NCI-H82 treated with DMSO at 0.1 percent for 48 hours (cell line): Measurements from ENCODE around the gene TAF3.

Experiments
- DNase-seq: peaks from one replicate; lab custom pipeline; 2025; ENCODE audit not compliant: unreplicated experiment; lab: John Stamatoyannopoulos, UW

Gene TAF3

DNA sequence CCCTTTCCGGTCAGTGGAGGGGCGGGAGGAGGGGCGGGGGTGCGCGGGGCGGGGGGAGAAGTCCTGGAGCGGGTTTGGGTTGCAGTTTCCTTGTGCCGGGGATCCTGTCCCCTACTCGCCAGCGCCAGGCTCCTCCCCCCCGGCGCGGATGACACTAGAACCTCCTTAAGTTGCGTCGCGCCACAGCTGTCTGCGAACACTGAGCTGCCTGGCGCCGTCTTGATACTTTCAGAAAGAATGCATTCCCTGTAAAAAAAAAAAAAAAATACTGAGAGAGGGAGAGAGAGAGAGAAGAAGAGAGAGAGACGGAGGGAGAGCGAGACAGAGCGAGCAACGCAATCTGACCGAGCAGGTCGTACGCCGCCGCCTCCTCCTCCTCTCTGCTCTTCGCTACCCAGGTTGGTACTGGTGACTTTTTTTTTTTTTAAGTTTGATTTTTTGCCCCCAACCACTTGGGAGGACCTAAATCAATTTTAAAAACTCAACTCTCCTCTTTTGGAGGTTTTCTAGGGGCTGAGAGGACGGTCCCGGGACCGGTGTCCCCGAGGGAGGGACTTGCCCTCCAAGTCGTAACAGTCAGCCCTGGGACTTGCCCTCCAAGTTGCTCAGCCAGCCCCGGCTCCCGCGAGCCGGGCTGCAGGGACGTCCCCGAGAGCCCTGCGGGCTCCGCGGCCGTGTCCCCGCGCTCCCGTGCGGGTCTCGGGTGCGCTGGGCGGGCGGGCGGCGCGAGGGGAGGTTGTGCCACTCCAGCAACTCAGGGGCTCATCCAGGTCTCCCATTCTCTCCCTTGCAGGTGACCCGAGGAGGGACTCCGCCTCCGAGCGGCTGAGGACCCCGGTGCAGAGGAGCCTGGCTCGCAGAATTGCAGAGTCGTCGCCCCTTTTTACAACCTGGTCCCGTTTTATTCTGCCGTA lies 236.4 kb downstream of the TAF3 start, which contains the start of gene GATA3:
GATA3 (plus strand) TSS at position 195 of the 914 bp plus-strand sequence. CDS start 968 bp downstream, outside the sequence.
- no peak for DNase-seq

DNA sequence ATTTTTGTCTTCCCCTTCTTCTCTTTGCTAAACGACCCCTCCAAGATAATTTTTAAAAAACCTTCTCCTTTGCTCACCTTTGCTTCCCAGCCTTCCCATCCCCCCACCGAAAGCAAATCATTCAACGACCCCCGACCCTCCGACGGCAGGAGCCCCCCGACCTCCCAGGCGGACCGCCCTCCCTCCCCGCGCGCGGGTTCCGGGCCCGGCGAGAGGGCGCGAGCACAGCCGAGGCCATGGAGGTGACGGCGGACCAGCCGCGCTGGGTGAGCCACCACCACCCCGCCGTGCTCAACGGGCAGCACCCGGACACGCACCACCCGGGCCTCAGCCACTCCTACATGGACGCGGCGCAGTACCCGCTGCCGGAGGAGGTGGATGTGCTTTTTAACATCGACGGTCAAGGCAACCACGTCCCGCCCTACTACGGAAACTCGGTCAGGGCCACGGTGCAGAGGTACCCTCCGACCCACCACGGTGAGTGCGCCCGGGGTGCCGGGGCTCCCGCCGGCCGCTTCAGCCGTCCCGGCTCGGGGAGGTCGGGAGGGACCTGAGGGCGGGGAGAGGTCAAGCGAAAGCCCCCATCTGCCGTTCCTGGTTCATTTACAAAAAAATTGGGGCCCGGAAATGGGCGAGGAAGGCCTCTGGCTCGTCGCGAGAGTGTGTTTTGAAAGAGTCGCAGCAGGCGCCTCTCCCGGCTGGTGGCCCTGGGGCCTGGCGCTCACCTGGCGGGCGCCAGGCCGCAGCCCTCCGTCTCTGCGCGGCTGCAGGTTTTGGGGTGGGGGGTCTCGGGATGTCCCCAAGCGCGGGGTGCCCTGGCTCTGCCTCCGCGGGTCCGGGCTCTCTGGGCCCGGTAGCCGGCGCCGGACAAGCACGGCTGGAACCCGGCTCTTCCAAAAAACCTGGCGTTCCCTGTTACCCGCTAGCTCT lies 237.4 kb downstream of the TAF3 start:
- DNase-seq: no peak

DNA sequence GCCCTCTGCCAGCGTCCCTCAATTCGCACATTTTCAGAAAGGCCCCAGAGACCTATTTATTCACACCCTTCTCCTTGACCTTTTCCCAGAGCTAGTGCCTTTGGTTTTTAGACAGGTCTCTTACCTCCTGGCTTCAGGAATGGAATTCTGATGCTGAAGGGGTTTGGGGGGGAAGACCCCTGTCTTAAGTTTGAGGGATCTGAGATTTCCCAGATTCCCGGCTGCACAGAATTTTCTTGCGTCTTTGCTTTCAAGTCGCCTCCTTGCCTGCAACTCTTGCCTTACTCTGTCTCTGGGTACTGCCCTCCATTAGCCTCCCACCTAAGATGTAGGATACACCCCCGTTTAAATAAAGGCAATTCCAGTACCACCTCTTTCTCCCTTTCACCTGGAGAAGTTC lies 238.1 kb downstream of the TAF3 start:
- DNase-seq: no peak

DNA sequence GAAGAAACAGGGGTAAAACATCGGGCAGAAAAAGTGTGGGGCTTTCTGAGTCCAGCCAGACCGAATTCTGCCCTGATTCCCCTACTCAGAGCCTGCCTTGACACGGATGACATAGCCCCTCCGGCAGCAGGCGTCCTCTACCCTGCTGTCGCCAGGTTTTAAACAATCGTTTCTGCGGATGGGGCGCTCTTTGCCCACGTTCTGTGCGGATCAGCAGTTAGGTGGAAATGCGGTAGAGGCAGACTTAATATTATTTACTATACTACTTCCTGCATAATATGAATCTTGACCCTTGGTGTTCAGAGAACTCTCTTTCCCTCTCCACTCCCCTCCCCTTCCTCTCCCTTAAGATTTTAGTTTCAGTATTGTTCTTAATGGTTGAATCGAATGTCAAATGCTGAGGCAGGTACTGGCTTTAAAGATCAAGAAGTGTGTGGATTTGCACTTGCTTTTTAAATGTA lies 238.6 kb downstream of the TAF3 start:
- no peak for DNase-seq

DNA sequence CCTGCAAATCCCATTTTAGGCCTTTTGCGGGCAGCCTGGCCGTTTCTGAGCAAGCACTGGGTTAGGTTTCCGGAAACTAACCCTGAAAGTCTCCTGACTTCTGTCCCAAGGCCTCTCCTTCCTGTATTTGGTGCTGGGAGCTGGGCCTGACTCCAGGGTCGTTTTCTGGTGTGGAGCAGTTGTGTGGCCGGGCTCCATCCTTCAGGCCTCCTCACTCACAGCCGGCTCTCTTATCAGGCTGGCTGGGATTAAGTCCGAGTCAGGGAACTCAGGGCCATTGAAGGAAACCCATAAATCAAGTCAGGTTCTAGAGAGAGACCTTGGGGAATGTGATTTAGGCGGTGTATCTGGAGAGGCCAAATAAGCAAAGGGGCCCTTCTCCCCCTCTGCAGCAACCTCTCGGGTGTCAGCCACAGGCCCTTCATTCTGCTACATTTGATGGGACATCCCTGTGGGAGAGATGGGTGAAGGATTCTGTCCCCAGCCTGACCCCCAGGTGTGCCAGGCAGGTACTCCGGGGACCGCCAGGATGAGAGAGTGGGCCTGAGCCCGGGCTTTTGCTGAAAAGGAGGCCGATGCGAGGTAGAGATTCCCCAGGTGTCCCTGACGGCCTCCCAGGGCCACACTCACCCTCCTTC lies 239.4 kb downstream of the TAF3 start:
- no peak for DNase-seq

DNA sequence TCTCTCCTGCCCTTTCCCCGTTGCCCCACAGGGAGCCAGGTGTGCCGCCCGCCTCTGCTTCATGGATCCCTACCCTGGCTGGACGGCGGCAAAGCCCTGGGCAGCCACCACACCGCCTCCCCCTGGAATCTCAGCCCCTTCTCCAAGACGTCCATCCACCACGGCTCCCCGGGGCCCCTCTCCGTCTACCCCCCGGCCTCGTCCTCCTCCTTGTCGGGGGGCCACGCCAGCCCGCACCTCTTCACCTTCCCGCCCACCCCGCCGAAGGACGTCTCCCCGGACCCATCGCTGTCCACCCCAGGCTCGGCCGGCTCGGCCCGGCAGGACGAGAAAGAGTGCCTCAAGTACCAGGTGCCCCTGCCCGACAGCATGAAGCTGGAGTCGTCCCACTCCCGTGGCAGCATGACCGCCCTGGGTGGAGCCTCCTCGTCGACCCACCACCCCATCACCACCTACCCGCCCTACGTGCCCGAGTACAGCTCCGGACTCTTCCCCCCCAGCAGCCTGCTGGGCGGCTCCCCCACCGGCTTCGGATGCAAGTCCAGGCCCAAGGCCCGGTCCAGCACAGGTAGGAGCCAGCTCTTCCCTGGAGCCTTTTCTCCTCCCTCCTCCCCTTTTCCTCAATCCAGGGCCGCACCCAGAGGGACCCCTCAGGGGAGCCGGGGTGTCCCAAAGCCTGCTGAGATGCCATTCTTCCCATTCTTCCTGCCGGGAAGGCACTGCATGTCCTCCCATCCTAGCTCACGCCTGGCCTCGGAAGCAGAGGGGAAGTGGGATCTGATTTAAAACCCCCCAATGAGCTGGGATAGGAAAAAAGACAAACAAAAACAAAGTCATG lies 240.2 kb downstream of the TAF3 start:
- no peak for DNase-seq

DNA sequence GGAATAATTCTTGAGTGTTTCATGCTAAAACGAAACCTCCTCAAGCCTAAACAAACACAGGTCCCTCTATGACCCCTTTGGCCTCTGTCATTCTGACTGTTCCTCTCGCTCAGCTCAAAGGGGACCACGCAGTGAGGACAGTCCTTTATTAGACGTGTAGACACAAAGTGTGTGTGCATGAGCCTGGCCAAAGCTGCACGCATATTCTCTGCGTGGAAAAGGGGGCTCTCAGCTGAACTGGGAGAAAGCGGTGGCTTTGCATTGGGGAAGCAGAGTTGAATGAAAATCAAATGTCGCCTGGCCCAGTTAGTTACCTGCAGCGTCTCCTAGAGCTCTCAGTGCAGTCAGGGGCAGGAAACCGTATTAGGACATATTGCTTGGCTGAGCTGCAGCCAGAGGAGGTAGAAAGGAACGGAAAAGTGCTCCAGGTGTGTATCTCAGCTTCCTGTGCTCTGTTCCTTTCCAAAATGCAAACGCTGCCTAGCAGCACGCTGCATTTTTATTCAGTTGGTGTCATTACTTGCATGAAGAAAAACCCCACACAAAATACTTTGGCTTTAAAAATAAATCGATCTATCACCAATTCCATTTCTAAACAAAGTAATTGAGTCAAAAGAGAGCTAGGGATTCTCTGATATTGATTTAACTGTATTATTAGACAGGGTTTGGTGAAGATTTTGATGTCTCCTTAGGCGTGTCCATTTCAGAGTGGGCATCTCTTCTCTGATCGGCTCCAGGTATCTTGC lies 241.1 kb downstream of the TAF3 start:
- no peak for DNase-seq

DNA sequence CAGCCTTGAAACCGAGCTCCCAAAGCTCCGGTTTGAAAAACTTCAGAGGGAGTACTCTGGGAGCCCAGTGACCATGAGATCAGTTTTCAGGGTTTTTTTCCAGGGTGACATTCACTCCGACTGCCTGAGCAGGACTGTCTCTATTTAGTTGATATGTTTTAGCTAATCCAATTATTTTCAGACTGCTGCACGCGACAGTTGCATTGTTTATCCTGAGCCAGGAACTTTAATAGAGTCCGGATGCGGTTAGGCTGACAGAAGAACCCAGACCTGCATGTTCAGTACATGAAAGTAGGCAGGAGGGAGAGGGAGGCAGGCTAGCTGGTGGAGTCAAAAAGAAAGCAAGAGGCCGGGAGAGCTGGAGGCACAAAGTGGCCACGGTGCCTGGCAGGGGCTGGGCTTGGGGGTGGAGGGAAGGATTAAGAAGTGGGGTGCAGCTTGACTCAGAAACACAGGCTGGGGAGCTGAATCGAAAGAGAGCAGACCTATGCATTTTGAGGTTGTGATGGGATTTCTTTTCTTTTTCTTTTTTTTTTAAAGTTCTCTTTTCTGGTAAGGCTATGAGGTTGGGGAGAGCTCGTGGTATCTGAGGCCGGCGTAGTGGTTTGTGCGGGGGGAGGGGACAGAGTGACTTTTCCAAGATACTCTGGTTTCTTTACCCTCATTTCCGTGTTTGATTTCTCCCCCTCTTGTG lies 241.9 kb downstream of the TAF3 start:
- no peak for DNase-seq

DNA sequence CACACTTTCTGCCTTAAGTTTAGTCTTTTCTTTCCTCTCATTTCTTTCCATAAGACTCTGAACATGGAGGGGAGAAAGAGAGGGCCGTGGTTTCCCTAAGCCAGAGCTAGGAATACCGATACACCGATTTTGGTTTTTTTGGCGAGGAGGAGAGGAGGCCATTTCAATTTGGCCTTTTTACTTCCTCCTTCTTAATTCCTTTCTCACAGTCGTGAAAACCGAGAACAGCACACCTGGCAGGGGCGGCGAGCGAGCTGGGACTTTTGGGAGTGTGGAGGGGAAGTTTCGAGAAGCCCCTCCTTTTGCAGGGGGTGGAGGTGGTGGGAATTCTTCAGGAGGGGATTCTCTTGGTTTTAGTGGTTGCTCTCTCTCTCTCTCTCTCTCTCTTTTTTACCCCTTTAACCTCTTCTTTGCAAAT lies 242.4 kb downstream of the TAF3 start:
- DNase-seq: no peak

DNA sequence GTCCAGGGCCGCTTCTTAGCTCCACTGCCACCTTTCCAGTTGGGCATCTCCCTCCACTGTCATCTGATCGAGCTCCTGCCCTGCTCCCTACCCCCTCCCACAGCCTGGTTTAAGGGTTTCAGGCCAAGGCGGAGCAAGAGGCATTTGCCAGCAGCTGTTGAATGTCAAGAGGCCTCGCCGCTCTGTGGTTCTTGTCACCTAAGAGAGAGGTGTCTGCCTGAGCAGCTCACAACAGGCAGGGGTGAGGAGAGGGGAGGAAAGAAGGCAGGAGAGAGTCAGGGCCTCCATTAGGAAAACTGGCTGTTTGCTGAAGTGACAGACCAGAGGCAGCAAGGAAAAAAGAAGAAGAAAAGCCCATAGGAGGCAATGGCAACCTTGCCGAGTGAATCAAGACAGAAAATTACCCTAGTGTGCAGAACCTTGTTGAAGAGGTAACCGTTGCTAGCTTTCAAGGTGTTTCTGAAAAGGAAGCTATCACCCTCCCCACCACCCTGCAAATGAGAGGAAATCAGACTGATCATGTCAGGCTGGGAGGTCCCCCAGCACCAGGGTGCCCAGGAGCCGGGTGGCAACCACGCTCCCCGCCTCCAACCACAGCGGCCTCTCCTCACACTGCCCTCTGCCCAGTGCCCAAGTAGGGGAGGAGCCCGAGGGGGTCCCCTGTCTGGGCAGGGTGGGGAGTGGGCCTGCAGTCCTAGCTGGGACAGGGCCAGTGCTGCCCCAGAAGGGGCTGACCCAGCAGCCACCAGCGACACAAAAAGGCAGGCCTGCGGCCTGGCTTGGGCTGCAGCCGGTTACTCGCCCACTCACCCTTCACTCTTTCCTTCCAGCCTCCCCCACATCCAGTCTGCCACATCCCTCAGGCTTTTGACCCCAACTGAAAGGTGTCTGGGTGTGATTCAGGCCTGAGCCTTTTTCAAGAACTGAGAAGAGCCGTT lies 243.2 kb downstream of the TAF3 start:
- DNase-seq: no peak

DNA sequence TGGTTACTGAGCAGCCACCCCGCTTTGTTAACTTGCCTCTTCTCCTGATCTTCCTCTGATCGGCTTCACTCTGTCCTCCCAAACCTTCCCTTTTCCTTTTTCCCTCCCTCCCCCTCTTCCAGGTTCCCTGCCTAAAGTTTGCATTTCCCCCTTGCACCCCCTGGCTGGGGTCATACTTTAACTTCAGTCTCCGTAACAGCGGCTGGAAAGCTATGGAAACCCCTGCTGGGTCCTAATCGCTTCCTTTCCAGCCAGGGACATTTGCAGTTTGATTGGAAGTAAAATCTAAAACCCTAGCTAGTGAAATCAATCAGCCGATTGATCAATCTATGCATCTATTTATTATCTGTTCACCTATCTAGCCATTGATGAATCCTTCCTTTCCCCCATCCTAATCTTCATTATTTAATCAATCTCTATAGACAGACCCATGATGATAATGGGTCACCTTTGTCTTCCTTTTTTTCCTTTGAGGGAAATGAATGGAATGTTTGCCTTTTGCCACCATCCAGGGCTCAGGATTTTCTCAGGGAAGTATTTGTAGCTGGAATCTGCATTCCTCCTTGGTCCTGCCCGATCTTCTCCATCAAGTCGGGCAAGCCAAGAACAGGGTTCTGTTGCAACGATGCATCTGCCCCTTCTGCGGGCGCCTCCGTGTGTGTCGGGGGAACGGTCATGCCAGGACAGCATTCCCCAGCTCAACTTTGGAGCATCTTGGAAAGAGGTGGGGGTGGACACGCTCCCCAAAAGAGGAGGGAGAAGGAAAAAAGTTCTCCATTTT lies 245.0 kb downstream of the TAF3 start:
- DNase-seq: no peak

DNA sequence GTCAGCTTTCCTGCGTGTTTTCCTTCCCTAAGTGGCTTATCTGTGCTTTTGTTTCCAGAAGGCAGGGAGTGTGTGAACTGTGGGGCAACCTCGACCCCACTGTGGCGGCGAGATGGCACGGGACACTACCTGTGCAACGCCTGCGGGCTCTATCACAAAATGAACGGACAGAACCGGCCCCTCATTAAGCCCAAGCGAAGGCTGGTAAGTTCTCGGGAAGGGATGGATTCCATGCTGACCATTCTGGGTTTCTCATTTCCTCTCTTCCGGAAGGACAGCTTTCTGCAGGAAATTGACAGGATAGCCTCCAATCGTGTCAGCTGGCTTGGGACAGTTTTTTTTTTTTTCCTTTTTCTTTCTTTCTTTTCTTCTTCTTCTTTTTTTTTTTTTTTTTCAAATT lies 245.6 kb downstream of the TAF3 start:
- DNase-seq: no peak

DNA sequence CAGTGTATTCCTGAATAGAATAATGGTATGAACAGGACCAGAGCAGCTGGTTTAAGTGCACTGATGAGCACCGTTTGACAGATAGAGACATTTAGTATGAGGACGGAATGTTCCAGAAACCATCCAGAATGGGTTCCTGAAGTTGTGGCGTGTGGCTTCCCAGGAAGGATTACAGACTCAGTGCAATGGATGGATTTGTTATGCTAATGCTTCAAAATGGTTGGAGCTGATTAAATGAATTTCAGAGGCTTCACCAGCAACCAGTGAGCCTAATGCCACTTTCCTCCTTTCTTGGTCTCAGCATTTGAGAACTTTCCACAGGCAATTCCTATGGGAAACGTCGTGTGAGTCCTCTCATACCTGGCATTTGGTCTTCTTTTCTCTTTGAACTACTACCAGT lies 246.1 kb downstream of the TAF3 start:
- DNase-seq: no peak

DNA sequence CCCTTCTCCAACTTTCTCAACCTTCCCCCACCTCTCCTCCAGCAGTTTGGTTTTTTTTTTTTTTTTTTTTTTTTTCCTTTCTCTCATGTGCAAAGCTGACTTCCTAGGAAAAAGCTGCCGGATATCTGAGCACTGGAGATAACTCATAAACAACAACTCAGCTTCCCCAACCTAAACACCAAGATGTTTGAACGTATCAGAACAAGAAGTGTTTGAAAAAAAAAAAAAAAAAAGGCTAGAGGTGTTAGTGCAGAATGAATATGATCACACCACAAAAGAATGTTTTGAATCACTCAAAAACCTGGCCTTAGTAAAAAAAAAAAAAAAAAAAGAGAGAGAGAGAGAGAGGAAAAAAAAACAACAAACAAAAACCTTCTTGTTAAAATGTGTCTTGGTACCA lies 247.3 kb downstream of the TAF3 start:
- no peak for DNase-seq

DNA sequence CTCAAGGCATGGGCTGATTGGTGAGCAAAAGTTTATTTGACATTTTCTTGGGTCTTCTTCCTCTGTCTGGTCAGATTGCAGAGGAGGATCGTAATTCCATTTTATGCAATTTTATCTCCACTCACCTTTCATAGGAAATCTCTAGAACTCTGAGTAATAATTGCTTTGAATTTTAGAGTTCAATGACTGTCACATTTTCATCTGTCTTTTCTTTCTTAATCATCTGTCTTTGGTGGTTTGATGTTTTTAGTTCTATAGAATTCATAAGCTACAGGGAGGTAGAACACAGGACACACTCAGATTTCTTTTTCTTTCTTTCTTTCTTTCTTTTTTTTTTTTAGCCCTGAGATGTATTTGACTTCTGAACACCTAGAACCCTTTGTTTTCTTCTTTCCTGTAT lies 247.8 kb downstream of the TAF3 start:
- DNase-seq: no peak
